HCT116 (cell line): ENCODE measurements around the gene CBX4. TPM values are rescaled to one million over a fixed set of nuclear protein-coding genes. Genes with fewer than 3 reads are reported as not detected.

ENCODE experiments used
- ATAC-seq: fragments of 200-7000 bp; cut with Tn5 transposase; 2 replicates; pipeline ENCODE4 v1.9.1; 2020; ENCODE audit warnings: mild to moderate bottlenecking, moderate library complexity
- BruUV-seq: library from RNA; stranded (reverse); fragments of 400-500 nt; replicated peaks from 2 replicates; lab custom pipeline; 2021; lab: Mats Ljungman, UMichigan
- CTCF ChIA-PET: fragments of 300-600 bp; sonication (Branson Sonifier 250); formaldehyde crosslinking; loops from one replicate; lab custom pipeline; 2021; ENCODE audit warnings: antibody characterized with exemption; lab: Charles Lee
- POLR2A ChIA-PET: fragments of 300-600, 350-600 bp; sonication (Branson Sonifier 250); formaldehyde crosslinking; loops from one replicate; lab custom pipeline; 2021; ENCODE audit warnings: antibody characterized with exemption; lab: Charles Lee
- RAD21 ChIA-PET, 2 experiments: fragments of 300-600 bp; sonication (Branson Sonifier 250); formaldehyde crosslinking; loops; one replicate each; lab custom pipeline; 2023; ENCODE audit warnings: low total read pairs in 2 of 2; ENCODE audit not compliant: uncharacterized antibody in 2 of 2, unreplicated experiment in 2 of 2, low non-redundant PET in 1 of 2; lab: Charles Lee
- DNase-seq: peaks from one replicate; pipeline ENCODE4 v3.0.0-alpha.2; 2010; ENCODE audit warnings: low read depth, low spot score
- H2AFZ ChIP-seq: fragments of 200-600 bp; shearing (Covaris generic), sonication (generic); 2 replicates; pipeline ENCODE4 v1.6.1; 2017; ENCODE audit warnings: low read depth, mixed run types, mixed read lengths, antibody characterized with exemption, low read length; ENCODE audit not compliant: poor library complexity, severe bottlenecking
- H3K27ac ChIP-seq: 2 replicates; pipeline ENCODE4 v1.5.1; 2012; ENCODE audit warnings: low read depth, low read length
- H3K27me3 ChIP-seq: fragments of 200-600 bp; sonication (generic); 2 replicates; pipeline ENCODE4 v1.6.1; 2016; ENCODE audit warnings: mixed run types, low read length, mixed read lengths; ENCODE audit not compliant: insufficient read depth
- H3K36me3 ChIP-seq, 2 experiments: fragments of 200-500 bp in 1 of 2; fragments of 200-600 bp in 1 of 2; sonication (Bioruptor generic) in 1 of 2; sonication (generic) in 1 of 2; 2 replicates each; pipeline versions ENCODE4 v1.5.1 to v1.6.1; 2014 to 2016; ENCODE audit warnings: low read length in 2 of 2, inconsistent platforms in 1 of 2, mixed read lengths in 1 of 2, mixed run types in 1 of 2; ENCODE audit not compliant: insufficient read depth in 2 of 2, control insufficient read depth in 1 of 2
- H3K4me1 ChIP-seq, 2 experiments: fragments of 200-600 bp in 1 of 2; sonication (generic) in 1 of 2; 2 replicates each; pipeline versions ENCODE4 v1.5.1 to v1.6.1; 2012 to 2017; ENCODE audit warnings: low read length in 2 of 2, inconsistent platforms in 1 of 2, mild to moderate bottlenecking in 1 of 2, mixed read lengths in 1 of 2, mixed run types in 1 of 2, moderate library complexity in 1 of 2; ENCODE audit not compliant: insufficient read depth in 2 of 2, control insufficient read depth in 1 of 2
- H3K4me2 ChIP-seq: fragments of 200-600 bp; sonication (generic); 2 replicates; pipeline ENCODE4 v1.6.1; 2017; ENCODE audit warnings: mixed run types, low read length, mixed read lengths
- H3K4me3 ChIP-seq, 2 experiments: fragments of 200-600 bp in 1 of 2; sonication (generic) in 1 of 2; replicated peaks in 1 of 2; 2 replicates each; pipeline ENCODE4 v1.5.1; 2011 to 2016; ENCODE audit warnings: low read length in 2 of 2, control low read depth in 1 of 2, low read depth in 1 of 2, mild to moderate bottlenecking in 1 of 2, mixed read lengths in 1 of 2, mixed run types in 1 of 2
- H3K79me2 ChIP-seq: fragments of 200-600 bp; sonication (generic); 2 replicates; pipeline ENCODE4 v1.6.1; 2017; ENCODE audit warnings: mild to moderate bottlenecking, mixed run types, low read length, moderate library complexity, mixed read lengths; ENCODE audit not compliant: insufficient read depth
- H3K9ac ChIP-seq: fragments of 200-600 bp; sonication (generic); 2 replicates; pipeline ENCODE4 v1.6.1; 2016; ENCODE audit warnings: low read length, mixed read lengths
- H3K9me2 ChIP-seq: fragments of 200-600 bp; sonication (generic), shearing (Covaris generic); 2 replicates; pipeline ENCODE4 v1.6.1; 2017; ENCODE audit warnings: mixed run types, mild to moderate bottlenecking, moderate library complexity; ENCODE audit not compliant: insufficient read depth
- H3K9me3 ChIP-seq, 2 experiments: fragments of 200-500 bp in 1 of 2; fragments of 200-600 bp in 1 of 2; sonication (Bioruptor generic) in 1 of 2; sonication (generic) in 1 of 2; 2 replicates each; pipeline ENCODE4 v1.6.1; 2014 to 2017; ENCODE audit warnings: low read length in 2 of 2, mixed read lengths in 2 of 2, inconsistent platforms in 1 of 2, low read depth in 1 of 2, mild to moderate bottlenecking in 1 of 2, mixed run types in 1 of 2, moderate library complexity in 1 of 2; ENCODE audit not compliant: control insufficient read depth in 1 of 2, insufficient read depth in 1 of 2
- H4K20me1 ChIP-seq: fragments of 200-600 bp; sonication (generic), shearing (Covaris generic); 2 replicates; pipeline ENCODE4 v1.6.1; 2017; ENCODE audit warnings: mixed run types, mild to moderate bottlenecking, moderate library complexity; ENCODE audit not compliant: insufficient read depth
- EZH2phosphoT487 ChIP-seq: fragments of 200-600 bp; IDR thresholded peaks from 2 replicates; pipeline ENCODE4 v1.6.1; 2018; ENCODE audit warnings: antibody characterized with exemption, borderline replicate concordance
- JUND ChIP-seq: IDR thresholded peaks from 2 replicates; pipeline ENCODE4 v1.6.1; 2012
- POLR2AphosphoS5 ChIP-seq: IDR thresholded peaks from 2 replicates; pipeline ENCODE4 v1.6.1; 2011; ENCODE audit warnings: mild to moderate bottlenecking, low read depth, low read length, moderate library complexity
- SP1 ChIP-seq: IDR thresholded peaks from 2 replicates; pipeline ENCODE4 v1.6.1; 2012; ENCODE audit warnings: low read depth
- YY1 ChIP-seq: IDR thresholded peaks from 2 replicates; pipeline ENCODE4 v1.6.1; 2011; ENCODE audit warnings: low read length, low read depth, moderate library complexity, mild to moderate bottlenecking; ENCODE audit not compliant: insufficient replicate concordance; ENCODE audit errors: extremely low read depth
- intact Hi-C: fragments of 100-400 bp; cut with micrococcal nuclease; formaldehyde crosslinking; loops from 2 replicates; pipeline ENCODE4 v1.10.0; 2022
- total RNA-seq: library from RNA; stranded (reverse); gene quantifications from one replicate; pipeline ENCODE4 v1.2.1, GENCODE V29; 2021; ENCODE audit not compliant: unreplicated experiment
- TF ChIP-seq, protein P1 (sequence below): IDR thresholded peaks from 2 replicates; pipeline ENCODE4 v1.6.1; 2011; ENCODE audit warnings: mild to moderate bottlenecking, low read length, moderate library complexity; ENCODE audit not compliant: insufficient replicate concordance; ENCODE audit errors: extremely low read depth

The CBX4 gene
- total RNA-seq, 1 experiment from 2014 or later = 60.9 TPM

DNA sequence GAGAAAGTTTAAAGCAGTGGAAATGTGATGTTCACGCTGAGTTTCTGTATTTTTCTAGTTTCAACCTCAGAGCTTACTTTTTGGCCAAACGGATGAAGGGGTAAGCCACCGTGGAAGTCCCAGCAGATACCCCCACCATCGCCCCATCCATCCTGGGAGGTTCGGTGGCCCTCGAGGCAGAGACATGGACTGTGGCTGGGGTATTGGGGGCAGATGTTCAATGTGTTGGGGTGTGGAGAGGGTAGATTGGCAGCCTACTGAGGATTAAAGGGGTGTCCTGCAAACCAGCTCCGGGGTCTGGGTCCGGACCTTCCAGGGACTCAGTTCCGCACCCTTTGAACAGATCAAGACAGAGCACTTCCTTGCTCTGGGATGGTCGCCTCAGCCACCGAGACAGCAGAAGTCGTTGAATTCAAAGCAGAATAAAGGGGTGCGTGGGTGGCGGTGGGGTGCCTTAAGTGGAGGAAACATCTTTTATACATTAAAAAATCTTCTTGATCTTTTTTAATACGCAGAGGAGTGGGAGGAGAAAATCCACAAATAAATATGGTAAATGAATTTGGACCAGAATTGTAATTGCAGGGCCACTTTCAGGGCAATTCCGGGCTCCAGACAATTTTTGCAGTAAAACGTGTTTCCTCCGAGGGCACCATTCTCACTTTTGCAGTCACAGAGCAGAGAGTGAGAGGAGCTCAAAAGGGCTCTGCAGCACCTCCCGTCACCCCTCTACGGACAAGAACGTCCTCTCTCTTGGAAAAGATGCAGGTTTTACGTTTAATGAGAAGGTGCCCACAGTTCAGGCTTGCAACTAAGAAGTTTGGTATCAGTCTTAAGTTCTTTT is 34.2 kb downstream of the CBX4 start:
- no peak overlapping the region for H2AFZ ChIP-seq
- no peaks in the 10 kb centered on the region for H3K79me2 ChIP-seq
- H3K36me3 ChIP-seq = no peaks in the 10 kb centered on the region
- no peaks in the 10 kb centered on the region for H3K9me3 ChIP-seq
- intact Hi-C loops = loop anchor here (5.0 kb wide), 1 partner anchor 112 kb away; no protein-coding TSS in a partner anchor
- ATAC-seq = no peak
- H3K9me2 ChIP-seq = no peaks in the 10 kb centered on the region
- CTCF ChIA-PET = interaction anchor here (1.4 kb wide), 1 partner anchor 40 kb away, joined by 3 read pairs; no protein-coding TSS in a partner anchor
- no peak overlapping the region for H3K4me2 ChIP-seq
- no peak for DNase-seq
- no peak overlapping the region for H3K27ac ChIP-seq
- POLR2A ChIA-PET = interaction anchor here (1.4 kb wide), 1 partner anchor 8 kb away, joined by 5 read pairs; the partner anchor contains the start of gene CBX8
- no peak for TF ChIP-seq EZH2phosphoT487
- TF ChIP-seq SP1 = no peak
- TF ChIP-seq, protein P1, sequence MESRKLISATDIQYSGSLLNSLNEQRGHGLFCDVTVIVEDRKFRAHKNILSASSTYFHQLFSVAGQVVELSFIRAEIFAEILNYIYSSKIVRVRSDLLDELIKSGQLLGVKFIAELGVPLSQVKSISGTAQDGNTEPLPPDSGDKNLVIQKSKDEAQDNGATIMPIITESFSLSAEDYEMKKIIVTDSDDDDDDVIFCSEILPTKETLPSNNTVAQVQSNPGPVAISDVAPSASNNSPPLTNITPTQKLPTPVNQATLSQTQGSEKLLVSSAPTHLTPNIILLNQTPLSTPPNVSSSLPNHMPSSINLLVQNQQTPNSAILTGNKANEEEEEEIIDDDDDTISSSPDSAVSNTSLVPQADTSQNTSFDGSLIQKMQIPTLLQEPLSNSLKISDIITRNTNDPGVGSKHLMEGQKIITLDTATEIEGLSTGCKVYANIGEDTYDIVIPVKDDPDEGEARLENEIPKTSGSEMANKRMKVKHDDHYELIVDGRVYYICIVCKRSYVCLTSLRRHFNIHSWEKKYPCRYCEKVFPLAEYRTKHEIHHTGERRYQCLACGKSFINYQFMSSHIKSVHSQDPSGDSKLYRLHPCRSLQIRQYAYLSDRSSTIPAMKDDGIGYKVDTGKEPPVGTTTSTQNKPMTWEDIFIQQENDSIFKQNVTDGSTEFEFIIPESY = no peak
- TF ChIP-seq JUND = no peak
- TF ChIP-seq YY1 = no peak
- TF ChIP-seq POLR2AphosphoS5 = no peak
- no peak overlapping the region for H3K9ac ChIP-seq
- RAD21 ChIA-PET = no interaction called here
- no peaks in the 10 kb centered on the region for H4K20me1 ChIP-seq
- no peak overlapping the region for H3K4me3 ChIP-seq
- H3K27me3 ChIP-seq = no peaks in the 10 kb centered on the region
- no TSS peak for BruUV-seq
- H3K4me1 ChIP-seq = peaks cover 19 to 49% of the 10 kb centered on the region in 2 experiments
